GM21360 (cell line): ENCODE measurements around the gene TTC6.

Experiments
- ATAC-seq: cut with Tn5 transposase; IDR thresholded peaks from one replicate; pipeline ENCODE4 v1.9.1; 2021; ENCODE audit warnings: mild to moderate bottlenecking, moderate library complexity; ENCODE audit not compliant: unreplicated experiment

The TTC6 gene

DNA sequence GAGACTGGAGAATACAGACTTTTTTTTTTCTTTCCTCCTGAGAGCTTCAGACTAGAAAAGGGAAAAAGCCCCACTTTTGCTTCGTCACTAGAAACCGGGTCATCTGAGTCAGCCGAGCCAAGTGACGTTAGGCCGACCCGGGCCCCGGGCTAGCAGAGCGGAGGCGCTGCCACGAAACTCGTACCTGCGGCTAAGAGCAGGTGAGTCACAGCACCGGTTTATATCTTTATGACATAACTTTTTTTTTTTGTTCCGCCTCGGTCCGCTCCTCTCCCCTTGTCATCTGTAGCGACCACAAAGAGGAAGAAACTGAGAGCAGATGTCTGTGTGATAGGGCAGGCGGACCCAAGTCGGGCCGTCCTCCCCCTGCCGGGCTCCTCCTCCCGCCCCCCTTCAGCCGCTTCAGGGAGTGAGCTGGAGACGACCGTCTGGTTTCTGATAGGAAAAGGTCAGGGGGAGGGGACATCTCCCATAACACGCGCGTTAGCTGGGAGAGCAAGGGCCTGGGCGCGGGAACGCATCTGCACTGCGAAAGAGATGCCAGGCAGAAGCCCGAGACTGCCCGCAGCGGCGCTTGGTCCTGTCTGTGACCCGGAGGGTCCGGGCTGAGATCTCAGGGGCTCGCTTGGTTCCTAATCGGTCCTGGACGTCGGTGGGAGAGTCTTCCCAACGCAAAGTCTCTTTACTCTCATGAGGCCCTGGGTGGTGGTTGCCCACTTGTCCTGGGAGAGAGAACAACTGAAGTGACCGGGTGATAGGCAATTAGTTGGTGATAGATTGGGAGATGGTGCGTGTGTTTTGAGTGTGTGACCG lies 586 bp downstream of the TTC6 start:
- ATAC-seq, result peak; percentile 64

DNA sequence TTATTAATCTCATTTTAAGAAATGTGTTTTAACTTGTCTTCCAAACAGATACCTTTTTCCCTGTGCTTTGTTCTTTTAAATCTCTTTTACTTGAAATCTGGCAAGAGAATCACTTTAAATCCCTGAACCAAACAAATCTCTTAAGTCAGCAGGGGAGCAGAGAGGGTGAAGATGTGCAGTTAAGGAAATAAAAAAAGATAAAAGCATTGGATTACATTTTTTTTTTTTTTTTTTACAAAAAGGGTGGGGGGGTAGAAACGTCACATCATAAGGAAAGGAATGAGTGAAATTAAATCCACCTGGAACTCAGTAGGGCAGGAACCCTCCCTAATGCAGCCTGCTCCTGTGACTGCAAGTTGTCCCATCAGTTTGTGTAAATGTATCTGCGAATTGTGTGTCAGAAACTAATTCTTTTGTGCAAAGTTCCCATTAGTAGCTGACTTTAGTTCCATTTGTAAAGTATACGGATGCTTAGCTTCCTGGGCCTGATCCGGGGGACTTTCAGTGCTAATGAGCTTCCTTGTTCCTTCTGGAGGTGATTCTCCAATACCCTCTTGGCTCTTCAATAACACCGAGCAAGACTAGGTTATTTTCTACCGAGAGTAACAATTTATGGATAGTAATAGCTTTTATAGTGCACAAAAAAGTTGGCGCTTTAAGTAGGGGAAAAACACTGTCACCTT lies 1.5 kb downstream of the TTC6 start:
- ATAC-seq, result no peak

DNA sequence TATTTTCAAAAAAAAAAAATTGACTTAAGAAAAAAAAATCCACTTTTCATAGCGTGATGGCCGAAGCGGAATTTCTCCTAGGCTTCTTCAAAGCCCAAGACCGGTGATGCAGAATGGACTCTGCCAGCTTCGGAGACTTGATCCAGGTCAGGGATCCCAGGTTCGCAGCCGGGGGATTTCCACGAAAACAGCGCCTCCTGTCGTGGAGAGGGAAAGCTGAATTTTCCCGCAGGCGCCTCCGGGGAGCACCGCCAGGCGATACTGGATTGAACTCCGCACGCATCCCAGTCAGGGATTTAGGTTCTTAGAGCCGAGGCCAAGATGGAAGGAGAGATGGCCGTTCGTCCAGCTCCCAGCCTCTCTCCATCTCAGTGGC lies 2.1 kb downstream of the TTC6 start:
- ATAC-seq, result no peak

DNA sequence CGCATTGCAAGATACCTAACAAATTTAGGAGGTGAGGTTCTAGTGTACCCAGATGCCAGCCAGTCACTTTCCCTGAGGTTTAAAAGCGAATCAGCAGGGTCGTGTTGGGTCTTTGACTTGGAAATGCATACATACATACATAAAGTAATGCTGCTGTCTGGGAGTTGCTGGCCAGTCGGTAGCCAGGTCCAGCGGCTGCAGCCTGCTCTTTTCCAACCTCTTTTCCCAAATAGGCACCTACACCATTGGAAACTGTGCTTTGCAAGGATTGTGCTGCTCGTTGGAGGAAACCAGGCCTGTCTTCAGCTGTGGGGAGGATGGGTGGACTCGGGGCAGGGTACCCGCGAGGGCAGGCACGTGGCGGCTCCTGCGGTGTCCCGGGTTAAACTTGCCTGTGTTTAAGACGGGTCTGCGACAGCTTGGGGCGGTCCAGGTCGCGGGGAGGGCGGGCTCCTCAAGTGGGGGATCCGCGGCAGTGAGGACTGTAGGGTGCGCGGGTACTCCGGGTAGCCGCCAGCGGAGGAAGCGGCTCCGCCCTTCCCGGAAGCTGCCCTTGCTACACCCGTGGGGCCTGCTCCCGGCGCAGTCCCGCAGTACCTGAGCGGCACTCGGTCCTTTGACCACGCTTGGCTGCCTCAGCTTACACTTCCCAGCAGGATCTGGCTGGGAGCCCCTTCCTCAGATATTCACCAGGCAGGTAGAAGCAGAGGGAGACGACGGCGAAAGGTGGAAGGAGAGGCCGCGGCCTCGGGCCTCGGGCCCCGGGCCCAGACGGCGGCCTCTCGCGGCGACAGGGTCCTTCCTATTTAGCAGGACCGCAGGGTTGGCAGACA lies 2.7 kb downstream of the TTC6 start:
- no peak for ATAC-seq

DNA sequence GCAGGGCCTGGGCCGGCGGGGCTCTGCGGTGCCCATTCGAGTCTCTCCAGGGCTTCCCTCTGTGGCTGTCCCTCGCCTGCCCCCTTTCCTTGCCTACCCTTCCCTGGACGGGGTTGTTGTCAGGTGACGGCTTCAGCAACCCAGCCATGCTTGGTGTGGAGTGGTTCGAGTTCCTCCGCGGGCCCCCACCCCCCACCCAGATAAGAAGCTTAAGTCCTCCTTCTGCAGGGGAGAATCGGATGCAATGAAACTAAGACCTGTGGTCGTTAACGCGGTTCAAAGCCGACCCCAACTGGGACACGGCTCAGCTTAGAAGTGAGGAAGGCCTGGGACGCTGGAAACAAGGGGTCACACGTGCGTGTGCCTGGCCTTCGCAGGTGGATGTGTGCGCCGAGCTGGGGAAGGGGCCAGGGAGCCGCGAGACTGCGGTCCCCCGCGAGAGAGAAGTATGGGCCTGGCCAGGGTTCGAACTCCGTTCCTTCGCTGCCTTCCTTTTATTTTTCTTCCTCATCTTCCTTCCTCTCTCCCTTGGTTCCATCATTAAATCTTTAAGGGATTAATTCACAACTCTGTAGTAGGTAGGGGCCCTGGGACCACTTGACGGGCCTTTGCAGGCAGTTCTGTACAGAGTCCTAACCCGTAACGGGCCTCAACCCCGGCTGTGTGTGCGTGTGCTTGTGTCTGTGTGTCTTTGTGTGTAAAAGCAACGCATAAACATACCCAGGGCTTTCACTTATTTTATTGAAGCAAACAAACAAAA lies 3.5 kb downstream of the TTC6 start:
- ATAC-seq, result no peak

DNA sequence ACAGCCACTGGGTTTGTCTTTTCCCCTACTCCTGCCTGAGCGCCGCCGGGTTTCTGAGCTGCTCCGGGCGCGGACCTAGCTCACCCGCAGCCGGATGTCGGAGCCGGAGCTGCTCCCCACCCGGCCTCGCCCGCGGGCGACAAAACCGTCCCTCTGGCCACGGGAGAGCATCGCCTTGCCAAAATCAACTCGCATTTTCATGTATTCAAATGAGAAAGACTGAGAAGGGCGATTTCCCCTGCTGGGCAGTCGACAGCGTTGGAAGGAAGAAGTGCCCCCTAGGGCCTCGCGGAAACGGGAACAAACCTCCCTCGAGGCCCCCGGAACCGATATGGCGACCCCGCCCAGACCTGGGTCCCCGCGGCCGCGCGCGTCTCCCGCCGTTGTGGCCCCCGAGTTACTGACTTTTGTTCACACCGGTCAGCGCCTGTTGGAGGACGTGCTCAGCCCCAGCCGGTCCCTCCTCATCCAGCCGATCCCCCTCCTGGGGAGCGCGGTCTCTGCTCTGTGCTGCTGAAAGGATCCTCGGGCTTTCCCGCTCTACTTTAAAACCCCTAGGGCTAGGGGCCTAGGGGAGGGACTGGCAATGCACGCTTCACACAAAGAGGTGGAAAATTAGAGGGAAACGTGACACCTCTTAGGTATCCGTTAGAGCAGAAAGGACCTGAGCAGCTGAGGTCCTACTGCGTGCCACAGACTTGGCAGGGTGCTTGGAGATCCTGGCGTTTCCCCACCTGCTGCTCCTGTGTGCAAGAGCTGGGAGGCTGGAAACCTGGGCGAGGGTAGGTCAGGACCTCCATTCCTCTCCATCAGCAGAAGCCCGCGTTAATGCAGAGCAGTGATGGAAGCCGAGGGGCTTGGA lies 4.3 kb downstream of the TTC6 start:
- ATAC-seq, result no peak

DNA sequence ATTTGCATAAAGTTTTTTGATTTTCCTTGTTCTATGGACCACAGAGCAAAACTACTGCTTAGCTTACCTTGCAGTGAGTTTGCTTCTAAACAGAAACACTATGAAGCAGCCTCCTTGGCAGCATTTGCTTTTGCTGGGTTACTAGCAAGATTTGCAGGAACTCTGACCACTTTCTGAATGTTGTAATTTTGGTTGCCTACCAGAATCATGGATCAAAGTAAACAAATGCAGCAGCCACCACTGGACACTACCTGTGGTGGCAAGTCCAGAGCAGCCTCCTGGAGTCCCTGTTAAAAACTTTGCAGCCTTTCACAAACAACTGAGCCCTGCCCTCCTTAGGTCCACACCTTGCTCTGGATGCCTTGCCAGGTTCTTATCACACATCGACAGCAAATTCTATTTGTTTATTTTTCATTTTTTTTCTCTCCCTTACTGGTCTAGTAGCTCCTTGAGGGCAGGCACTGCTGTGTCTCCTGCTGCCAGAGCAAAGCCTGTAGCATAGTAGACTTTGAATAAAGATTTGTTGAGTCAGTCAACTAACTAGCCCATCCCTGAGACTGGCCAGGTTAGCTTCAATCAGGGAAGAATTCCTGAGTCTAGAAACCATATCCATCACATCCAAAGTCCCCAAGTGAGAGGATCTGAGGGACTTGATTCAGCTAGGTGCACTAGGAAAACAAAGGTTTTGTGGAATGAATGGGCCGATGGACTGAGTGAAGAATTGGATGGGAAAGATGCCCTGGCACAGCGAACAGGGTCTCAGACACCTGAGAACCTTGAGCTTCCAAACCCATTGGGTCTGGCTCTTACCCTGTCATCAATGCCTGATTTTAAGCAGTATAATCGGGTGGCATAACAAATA lies 5.7 kb downstream of the TTC6 start:
- no peak for ATAC-seq

DNA sequence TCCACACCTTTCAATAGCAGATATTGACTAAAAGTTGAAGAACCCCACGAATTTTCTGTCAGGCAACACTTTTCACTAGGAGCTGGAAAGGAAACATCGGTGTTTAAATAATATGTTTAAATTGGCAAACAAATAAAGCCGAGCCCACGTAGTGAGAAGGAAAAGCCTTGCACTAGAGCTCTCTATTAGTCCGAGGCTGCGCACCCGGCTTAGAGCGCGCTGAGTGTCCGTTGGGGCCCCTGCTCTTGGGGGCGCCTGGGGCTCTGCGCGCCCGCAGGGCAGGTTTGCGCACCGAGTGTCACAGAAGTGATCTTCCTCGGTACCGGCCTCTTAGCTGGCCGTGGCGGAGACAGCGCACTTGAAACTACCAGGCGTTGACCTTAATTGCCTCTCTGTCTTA lies 6.4 kb downstream of the TTC6 start:
- ATAC-seq, result no peak

DNA sequence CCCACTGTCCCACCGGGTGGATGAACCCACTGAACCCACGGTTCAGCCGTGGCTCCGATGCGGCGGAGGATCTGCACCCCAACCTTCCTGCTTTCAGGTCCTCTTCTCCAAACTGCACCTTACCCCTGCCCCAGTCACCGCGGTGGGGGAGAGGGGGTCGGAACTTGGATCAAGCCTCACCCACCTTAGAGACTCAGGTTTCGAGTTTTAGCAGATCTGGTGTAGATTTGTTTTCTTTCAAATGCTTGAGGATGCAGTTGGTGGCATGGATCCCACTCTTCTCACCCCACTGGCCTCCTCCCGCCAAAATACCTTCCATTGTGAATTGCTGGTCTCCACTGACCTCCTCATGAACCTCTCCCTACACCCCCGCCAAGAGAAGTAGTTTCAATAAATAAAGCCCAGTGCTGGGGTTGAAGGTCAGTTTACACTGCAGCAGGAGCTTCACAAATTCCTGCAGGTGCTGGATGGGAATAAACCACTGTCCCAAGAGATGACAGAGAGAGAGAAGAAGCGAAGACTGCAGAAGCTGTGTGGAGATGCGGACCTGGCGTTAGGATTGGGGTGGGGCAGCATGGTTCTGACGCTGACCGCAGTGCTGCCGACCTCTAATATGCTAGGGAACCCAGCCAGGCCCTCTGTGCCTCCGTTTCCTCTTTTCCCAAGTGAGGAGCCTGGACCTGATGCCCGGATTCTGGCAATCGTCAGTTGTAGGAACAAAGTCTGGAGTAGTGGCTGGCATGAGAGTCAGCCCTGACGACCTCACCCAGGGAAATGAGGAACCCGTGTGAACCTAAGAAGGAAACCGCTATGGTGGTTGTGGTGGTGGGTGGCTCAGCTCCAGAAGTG lies 7.4 kb downstream of the TTC6 start:
- no peak for ATAC-seq

DNA sequence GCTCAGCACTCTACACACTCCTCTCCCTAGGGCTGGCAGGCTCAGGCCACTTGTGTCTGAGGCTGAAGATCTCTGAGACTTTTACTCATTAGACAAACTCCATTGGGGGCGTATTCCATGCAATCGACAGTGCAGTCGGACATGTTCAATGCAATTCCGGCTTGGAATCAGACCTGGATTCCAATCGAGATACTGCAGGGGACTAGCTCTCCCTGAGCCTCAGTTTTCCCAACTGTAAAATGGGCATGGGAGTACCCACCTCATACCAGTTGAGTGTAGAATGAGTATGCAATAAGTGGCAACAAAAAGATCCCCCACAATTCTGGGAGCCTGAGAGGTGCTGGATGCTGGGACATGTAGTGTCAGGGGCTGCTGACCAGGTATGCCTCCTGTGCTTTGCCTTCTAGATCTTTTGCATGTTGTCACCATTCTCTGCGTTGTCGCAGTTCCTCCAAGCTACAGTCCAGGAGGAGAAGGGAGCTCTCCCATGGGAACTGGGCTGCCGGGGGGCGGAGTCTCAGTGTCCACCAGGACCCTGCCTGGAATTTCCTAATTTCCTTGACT lies 8.3 kb downstream of the TTC6 start:
- no peak for ATAC-seq

DNA sequence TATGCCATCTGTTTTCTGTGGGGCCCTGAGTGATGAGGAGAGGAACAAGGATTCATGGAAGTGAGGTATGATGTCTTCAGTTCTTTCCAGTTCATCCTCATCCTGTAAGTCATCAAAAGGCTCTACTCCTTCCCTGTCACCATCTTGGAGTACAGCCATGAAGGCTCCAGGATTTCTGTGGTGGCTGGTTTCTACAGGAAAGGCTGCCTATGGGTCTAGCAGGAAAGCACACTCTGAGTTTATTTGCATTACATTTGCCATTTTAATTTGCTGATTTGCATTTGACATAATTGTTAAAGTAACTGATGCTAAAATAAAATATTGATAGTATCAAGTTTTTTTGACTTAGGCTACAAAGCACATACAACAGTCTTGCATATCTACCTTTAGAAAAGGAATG lies 11.2 kb downstream of the TTC6 start:
- ATAC-seq, result no peak

DNA sequence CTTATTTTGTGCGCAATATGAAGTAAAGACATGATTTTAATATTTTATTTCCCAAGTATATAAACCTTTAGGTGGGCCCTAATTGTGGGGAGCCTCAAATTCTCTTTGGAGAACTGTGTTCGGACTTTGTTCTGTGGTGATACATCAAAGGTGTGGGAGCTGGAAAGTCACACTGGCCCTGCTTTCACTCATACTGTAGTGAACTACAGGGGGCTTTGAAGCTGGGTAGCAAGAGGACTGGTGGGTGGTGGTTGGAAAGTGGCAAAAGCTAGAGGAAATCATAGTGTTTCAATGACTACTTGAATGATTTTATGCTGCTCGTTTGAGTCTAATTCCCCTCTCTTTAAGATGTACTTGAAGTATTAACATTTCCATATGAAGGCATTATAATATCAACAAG lies 13.2 kb downstream of the TTC6 start:
- no peak for ATAC-seq

DNA sequence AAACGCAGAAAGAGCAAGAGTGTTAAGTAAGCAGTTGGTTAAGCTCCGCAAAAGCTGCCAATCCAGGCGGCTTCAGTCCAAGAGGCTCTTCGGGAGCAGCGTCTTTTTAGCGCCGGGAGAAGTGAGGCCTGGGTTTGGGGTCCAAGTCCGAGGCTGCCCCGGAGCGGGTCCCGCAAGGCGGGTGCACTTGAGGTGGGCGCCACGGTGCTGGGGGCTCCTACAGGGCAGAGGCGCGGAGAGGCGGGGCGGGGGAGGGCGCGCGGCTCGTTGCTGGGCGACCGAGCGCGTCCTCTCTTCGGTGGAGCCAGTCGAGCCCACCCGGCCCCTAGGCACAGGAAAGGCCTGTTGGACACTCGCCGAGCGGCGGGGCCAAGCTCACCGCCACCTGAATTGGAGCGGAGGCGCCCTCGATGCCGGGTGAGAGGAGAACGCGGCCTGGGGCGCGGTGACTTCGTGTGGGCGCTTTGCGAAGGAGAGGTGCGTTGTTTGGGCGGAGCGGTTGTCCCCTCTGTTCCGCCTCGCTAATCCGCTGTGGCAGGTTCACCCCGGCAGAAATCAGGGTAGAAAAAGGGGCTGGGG lies 15.6 kb downstream of the TTC6 start:
- no peak for ATAC-seq

DNA sequence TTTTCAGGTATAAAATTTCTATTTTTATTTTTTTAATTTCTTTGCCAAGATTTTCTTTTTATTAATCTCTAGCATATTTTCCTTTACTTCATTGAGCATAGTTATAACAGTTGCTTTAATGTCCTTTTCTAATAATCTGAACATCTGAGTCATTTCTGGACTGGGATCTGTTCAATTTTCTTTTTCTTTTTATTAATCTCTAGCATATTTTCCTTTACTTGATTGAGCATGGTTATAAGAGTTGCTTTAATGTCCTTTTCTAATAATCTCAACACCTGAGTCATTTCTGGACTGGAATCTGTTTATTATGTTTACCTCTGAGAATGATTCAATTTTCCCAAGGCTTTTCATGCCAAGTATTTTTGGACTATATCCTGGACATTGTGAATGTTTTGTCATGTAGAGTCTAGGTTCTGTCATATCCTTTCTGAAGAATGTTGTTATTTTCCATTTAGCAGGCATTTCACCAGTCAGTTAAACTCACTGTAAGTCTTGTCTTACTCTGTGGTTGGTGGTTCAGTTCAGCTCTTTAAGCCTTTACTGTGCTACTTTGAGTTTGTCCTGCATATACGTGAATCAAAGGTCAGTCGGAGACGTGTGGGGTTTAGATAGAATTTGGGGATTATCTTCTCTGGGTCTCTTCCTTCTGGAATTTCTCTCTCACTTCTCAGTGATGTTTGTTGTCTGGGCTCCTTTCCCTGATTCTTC lies 20.3 kb downstream of the TTC6 start:
- ATAC-seq, result no peak

DNA sequence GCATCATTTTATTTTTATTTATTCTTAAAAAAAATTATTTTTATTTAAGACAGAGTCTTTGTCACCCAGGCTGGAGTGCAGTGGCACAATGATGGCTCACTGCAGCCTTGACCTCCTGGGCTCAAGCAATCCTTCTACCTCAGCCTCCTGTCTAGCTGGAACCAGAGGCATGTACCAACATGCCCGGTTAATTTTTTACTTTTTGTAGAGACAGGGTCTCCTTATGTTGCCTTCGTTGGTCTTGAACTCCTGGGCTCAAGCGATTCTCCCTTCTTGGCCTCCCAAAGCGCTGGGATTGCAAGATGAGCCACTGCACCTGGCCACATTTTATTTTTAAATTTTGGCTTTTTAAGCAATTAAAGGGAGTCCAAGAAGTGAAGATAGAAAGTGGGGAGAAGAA lies 21.4 kb downstream of the TTC6 start:
- ATAC-seq, result no peak

DNA sequence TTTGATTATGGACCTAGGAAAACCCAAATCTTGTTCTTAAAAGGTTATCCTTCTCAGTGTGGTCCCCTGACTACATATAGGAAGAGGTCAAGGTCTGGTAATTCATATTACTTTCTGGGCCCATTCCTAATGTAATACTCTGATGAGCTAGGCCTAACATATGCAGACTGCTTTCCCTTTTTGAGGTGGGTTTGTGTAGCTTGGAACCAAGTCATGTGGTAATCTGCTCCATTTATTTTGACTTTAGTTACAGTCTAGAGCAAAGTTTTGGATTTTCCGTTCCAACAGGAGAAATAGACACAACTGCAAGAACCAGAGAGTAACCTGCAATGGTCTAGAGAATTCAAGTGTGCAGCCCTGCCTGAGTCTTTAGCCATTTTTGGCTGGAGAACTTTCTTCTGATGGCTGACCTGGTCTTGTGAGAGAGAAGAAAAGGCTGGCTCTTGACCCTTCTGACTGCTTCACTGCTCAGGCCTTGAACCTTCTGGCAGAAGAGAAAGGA lies 22.5 kb downstream of the TTC6 start:
- no peak for ATAC-seq
